Ovary (tissue), 3 donors: ENCODE results near the gene ERP44.

ENCODE experiments used
- POLR2A ChIP-seq: fragments of 450-650 bp; IDR thresholded peaks from one replicate; pipeline ENCODE4 v1.6.1; 2017; ENCODE audit warnings: antibody characterized with exemption, mild to moderate bottlenecking, moderate library complexity
- TF ChIP-seq, protein P1 (sequence below), 3 donors: fragments of 450-650 bp in 2 of 3; fragments of 200-600 bp in 1 of 3; IDR thresholded peaks; one replicate each; pipeline versions ENCODE4 v1.5.1 to v1.8.0; 2016 to 2022; ENCODE audit warnings: antibody characterized with exemption in 3 of 3, mild to moderate bottlenecking in 1 of 3
- donor health status: DM: no; HTN: no; CAD: no.

DNA sequence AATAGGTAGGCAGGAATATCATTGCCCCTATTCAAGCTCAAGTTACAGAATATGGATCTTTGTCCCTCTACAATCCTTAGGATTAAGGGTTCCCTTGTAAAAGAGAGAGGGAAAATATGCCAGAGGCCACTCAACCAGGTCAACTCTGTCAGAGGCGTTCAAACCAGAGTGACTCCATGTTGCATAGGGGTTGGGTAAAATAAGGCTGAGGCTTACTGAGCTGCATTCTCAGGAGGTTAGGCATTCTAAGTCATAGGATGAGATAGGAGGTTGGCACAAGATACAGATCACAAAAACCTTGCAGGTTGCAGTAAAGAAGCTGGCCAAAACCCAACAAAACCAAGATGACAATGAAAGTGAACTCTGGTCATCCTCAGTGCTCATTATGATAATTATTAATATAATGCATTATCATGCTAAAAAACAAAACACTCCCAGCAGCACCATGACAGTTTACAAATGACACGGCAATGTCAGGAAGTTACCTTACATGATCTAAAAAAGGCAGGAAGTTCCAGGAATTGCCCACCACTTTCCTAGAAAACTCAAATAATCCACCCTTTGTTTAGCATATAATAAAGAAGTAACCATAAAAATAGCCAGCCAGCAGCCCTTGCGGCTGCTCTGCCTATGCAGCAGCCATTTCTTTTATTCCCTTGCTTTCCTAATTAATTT, 64.8 kb downstream of the ERP44 start:
- TF ChIP-seq POLR2A: no peak
- TF ChIP-seq, protein P1, sequence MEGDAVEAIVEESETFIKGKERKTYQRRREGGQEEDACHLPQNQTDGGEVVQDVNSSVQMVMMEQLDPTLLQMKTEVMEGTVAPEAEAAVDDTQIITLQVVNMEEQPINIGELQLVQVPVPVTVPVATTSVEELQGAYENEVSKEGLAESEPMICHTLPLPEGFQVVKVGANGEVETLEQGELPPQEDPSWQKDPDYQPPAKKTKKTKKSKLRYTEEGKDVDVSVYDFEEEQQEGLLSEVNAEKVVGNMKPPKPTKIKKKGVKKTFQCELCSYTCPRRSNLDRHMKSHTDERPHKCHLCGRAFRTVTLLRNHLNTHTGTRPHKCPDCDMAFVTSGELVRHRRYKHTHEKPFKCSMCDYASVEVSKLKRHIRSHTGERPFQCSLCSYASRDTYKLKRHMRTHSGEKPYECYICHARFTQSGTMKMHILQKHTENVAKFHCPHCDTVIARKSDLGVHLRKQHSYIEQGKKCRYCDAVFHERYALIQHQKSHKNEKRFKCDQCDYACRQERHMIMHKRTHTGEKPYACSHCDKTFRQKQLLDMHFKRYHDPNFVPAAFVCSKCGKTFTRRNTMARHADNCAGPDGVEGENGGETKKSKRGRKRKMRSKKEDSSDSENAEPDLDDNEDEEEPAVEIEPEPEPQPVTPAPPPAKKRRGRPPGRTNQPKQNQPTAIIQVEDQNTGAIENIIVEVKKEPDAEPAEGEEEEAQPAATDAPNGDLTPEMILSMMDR (IDR thresholded peaks at IDR 0.05): no peak
